ENCODE results near the gene TMEM72. TPM values are rescaled to one million over a fixed set of nuclear protein-coding genes. Genes with fewer than 3 reads are reported as not detected.

TMEM72 gene
- total RNA-seq, 2 experiments from 2014 or later = not detected

DNA sequence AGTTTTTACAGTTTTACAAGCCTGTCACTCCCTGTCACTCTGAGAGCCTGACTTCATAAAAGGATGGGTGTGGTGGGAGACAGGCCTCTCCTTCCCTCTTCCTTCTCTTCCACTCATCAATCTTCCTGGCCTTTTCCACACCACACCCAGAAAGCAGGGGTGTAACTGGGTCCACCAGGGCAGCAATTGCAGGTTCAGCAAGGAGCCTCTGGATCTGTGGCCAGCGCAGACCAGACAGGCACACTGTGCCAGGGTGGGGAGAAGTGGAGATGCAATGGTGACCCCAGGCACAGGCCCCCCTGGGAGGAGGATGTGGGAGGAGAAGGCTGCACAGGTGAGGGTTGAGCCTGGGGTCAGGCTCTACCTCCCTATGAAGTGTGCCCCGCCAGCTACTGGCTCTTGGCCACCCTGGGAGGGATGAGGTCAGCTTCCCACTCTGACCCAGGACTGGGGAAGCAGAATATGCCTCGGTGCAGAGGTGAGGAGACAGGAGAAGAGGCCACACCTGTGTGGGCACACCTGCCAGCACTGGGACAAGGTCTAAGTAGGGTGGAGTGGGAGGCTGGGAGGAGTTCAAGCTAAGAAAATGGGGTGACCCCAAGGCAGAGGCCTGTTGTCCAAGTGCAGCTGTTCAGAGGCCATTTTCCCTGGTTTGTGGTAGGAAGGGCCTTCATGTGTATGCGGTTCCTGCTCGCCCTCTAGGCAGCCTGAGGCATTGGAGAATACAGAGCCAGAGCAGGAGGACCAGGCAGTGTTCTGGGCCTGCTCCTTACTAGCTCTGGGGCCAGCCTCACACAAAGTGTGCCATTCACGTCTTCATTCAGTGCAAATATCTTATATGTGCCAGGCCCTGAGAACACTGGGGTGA is 20.2 kb upstream of the TMEM72 start:
- no peaks in the 10 kb centered on the region for H3K4me1 Mint-ChIP-seq
- no peak overlapping the region for H3K4me3 Mint-ChIP-seq
- POLR2A ChIA-PET = no interaction called here
- DNase-seq (no peak), ATAC-seq (no peak)
- no peak overlapping the region for H3K27ac Mint-ChIP-seq
- intact Hi-C loops (cut with DNase I, micrococcal nuclease) = no loop called here
- CTCF ChIA-PET = interaction anchor here (1.5 kb wide), 1 partner anchor 11 kb away, joined by 6 read pairs; no protein-coding TSS in a partner anchor
- no peaks in the 10 kb centered on the region for H3K27me3 Mint-ChIP-seq
- no peaks in the 10 kb centered on the region for H3K9me3 Mint-ChIP-seq (ENCODE audit: low read depth)
- no peaks in the 10 kb centered on the region for H3K36me3 Mint-ChIP-seq (ENCODE audit: low read depth)

DNA sequence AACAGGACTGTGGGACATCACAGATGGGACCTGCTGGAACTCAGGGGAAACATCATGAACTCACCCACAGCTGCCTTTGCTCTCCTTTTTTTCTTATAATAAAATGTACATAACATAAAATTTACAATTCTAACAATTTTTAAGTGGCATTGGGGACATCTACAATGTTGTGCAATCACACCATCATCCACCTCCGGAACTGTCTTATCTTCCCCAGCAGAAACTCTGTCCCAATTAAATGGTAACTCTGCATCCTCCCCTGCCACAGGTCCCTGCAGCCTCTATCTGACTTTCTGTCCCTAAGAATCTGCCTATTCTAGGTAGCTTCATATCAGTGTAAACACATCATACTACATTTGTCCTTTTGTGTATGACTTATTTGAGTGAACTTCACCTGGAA is 19.4 kb upstream of the TMEM72 start:
- H3K27ac Mint-ChIP-seq = no peak overlapping the region
- H3K27me3 Mint-ChIP-seq = no peaks in the 10 kb centered on the region
- H3K4me1 Mint-ChIP-seq = no peaks in the 10 kb centered on the region
- no peaks in the 10 kb centered on the region for H3K9me3 Mint-ChIP-seq (ENCODE audit: low read depth)
- H3K4me3 Mint-ChIP-seq = no peak overlapping the region
- DNase-seq = no peak
- ChIA-PET POLR2A (no interaction called here), CTCF (no interaction called here)
- intact Hi-C loops (cut with DNase I, micrococcal nuclease) = no loop called here
- ATAC-seq = no peak
- no peaks in the 10 kb centered on the region for H3K36me3 Mint-ChIP-seq (ENCODE audit: low read depth)

DNA sequence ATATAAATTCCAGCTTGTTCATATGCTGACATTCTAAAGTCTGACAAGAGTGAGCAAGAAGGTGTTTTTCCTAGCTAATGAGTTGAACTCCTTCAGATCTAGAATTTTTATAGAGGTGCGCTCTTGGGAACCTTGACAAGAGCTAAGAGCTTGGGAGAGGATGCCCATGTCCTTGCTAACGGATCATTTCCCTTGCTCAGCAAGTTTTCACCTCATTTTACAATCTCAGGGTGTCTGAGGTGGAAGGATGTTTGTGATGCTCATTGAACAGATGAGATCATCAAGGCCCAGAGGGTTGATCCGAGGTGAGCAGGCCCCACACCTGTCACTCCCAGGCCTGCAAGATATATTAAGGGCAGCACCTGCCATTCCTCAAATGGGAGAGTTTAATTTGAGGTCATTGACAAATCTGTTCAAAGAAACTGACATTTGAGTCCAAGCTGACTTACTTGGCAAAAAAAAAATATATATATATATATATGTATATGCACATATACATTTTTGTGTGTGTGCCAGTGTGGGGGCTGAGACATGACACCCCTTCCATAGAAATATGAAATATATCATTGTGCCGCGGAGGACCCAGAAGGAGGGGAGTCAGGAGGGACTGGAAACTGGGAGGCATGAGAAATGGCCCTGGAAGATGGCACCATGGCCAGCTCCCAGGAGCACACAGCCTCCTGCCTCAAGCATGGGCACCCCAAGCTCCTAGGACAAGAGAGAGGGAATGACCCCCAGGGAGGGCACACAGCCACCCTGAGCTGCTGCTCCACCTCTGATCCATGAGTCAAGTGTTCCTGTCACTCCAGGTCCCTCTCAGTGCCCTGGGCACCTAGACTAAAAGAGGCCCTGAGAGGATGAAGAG is 17.3 kb upstream of the TMEM72 start:
- H3K36me3 Mint-ChIP-seq (ENCODE audit: low read depth) = no peaks in the 10 kb centered on the region
- ATAC-seq (no peak), DNase-seq (no peak)
- no peaks in the 10 kb centered on the region for H3K4me1 Mint-ChIP-seq
- H3K4me3 Mint-ChIP-seq = no peak overlapping the region
- intact Hi-C loops (cut with DNase I, micrococcal nuclease) = no loop called here
- CTCF ChIA-PET = interaction anchor here (0.6 kb wide), 1 partner anchor 523 kb away, joined by 4 read pairs; no protein-coding TSS in a partner anchor
- H3K27me3 Mint-ChIP-seq = no peaks in the 10 kb centered on the region
- POLR2A ChIA-PET = no interaction called here
- no peak overlapping the region for H3K27ac Mint-ChIP-seq
- H3K9me3 Mint-ChIP-seq (ENCODE audit: low read depth) = no peaks in the 10 kb centered on the region

DNA sequence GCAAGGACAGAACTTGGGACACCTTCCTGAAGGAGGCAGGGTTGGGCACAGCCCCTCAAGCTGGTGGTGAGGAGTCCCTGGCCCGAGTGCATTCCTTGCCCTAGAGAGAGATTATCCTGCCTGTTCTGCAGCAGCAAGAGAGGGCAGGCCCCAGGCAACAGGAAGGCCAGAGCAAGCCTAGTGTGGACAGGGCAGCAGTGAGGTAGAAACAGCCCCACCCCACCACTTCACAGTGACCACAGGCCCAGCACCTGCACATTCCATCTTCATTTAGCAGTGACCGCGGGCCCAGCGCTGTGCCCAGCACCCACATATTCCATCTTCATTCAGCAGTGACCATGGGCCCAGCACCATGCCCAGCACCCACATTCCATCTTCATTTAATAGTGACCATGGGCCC is 16.4 kb upstream of the TMEM72 start:
- POLR2A ChIA-PET = no interaction called here
- Mint-ChIP-seq H3K9me3 (ENCODE audit: low read depth) (no peaks in the 10 kb centered on the region), H3K36me3 (ENCODE audit: low read depth) (no peaks in the 10 kb centered on the region), H3K27me3 (no peaks in the 10 kb centered on the region), H3K4me3 (no peak overlapping the region), H3K27ac (no peak overlapping the region), H3K4me1 (no peaks in the 10 kb centered on the region)
- no peak for DNase-seq
- intact Hi-C loops (cut with DNase I, micrococcal nuclease) = no loop called here
- no peak for ATAC-seq
- CTCF ChIA-PET = no interaction called here

DNA sequence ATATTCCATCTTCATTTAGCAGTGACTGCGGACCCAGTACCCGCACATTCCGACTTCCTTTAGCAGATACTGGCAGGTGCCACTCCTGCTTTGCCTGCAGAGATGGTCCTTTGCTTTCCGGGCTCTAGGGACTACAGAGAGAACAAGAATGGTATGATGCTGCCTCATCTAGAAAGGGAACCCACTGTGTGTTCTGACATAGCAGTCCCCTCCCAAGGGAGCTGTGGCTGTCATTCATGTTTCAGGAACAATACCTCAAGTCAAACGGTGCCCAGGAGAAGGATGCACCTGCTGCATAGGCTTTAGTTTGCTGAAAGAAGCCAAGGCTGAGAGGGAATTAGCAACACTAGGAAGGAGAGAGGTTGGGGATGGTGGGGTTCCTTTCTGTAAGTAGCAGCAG is 15.9 kb upstream of the TMEM72 start:
- ChIA-PET POLR2A (no interaction called here), CTCF (no interaction called here)
- DNase-seq (no peak), ATAC-seq (no peak)
- no peaks in the 10 kb centered on the region for H3K36me3 Mint-ChIP-seq (ENCODE audit: low read depth)
- no peaks in the 10 kb centered on the region for H3K4me1 Mint-ChIP-seq
- H3K27ac Mint-ChIP-seq = no peak overlapping the region
- H3K27me3 Mint-ChIP-seq = no peaks in the 10 kb centered on the region
- H3K9me3 Mint-ChIP-seq (ENCODE audit: low read depth) = no peaks in the 10 kb centered on the region
- no peak overlapping the region for H3K4me3 Mint-ChIP-seq
- intact Hi-C loops (cut with DNase I, micrococcal nuclease) = no loop called here

DNA sequence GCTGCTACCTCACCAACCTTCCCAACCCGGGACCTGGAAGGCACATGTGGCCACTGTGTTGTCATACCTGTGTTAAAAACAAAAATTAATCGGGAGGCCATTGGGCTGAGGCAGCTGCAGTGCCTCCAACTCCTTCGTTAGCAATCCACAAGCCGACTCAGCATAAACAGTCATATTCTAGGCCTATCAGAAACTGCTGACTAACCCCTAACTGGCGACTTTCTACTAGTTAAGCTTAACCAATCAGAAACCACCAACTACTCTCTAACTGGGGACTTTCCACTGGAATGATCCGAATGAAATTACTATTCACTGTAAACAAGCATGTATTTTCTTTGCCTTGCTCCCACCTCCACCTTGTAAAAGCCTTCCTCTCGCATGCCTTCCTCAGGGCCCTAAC is 14.1 kb upstream of the TMEM72 start:
- intact Hi-C loops (cut with DNase I, micrococcal nuclease) = no loop called here
- H3K9me3 Mint-ChIP-seq (ENCODE audit: low read depth) = no peaks in the 10 kb centered on the region
- H3K27ac Mint-ChIP-seq = no peak overlapping the region
- H3K4me1 Mint-ChIP-seq = no peaks in the 10 kb centered on the region
- H3K36me3 Mint-ChIP-seq (ENCODE audit: low read depth) = no peaks in the 10 kb centered on the region
- H3K27me3 Mint-ChIP-seq = no peaks in the 10 kb centered on the region
- no peak overlapping the region for H3K4me3 Mint-ChIP-seq
- DNase-seq (no peak), ATAC-seq (no peak)
- POLR2A ChIA-PET = no interaction called here
- CTCF ChIA-PET = interaction anchor here (1.2 kb wide), 1 partner anchor 16 kb away, joined by 3 read pairs; no protein-coding TSS in a partner anchor

DNA sequence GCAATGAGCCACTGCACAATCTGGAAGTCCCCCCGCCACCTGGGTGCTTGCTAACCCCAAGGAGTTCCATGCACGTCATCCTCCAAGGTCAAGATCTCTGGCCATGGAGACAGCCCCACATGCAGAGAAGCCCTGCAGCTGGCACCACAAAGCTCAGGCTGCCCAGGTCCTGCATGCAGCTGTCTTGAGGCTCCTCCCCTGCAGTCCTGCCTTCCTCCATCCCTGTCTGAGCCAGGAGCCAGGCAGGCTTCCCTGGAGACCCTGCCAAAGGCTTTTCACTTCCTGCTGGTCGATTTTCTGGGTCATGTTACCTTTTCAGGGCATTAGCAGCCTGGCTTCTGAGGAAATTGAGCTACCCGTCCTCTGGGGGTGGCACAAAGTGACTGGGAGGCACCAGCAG is 12.5 kb upstream of the TMEM72 start:
- CTCF ChIA-PET = interaction anchor here (0.6 kb wide), 1 partner anchor 65 kb away, joined by 3 read pairs; no protein-coding TSS in a partner anchor

DNA sequence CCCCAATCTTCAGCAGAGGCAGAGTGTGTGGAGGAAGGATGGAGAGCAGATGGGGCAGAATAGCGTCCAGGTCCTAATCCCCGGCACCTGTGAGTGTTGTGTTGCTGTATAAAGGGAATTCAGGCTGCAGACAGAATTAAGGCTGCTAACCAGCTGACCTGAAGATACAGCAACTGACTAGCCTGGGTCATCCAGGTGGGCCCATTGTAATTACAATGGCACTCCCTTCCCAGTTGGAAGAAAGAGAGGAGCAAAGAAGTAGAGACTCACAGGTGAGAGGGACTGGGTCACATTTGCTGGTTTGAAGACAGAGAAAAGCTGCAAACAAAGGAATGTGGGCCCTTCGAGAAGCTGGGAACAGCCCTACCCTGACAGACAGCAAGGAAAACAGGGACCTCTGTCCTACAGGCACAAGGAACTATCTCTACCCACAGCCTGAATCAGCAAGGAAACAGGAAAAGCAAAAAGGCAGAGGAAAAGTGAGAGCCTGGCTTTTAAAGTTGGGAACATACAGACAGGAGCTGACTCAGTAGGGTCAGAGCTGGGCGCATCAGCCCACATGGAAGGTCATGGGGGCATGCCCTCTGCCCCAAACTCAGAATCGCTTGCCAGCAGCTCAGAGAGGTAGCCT is 11.6 kb upstream of the TMEM72 start:
- no peak for DNase-seq
- H3K27ac Mint-ChIP-seq = no peak overlapping the region
- H3K4me1 Mint-ChIP-seq = no peaks in the 10 kb centered on the region
- H3K36me3 Mint-ChIP-seq (ENCODE audit: low read depth) = no peaks in the 10 kb centered on the region
- intact Hi-C loops (cut with DNase I, micrococcal nuclease) = no loop called here
- no peaks in the 10 kb centered on the region for H3K9me3 Mint-ChIP-seq (ENCODE audit: low read depth)
- ChIA-PET POLR2A (no interaction called here), CTCF (interaction anchor here (0.6 kb wide), 1 partner anchor 64 kb away, joined by 3 read pairs; no protein-coding TSS in a partner anchor)
- no peaks in the 10 kb centered on the region for H3K27me3 Mint-ChIP-seq
- no peak for ATAC-seq
- no peak overlapping the region for H3K4me3 Mint-ChIP-seq

More for the DNA sequence above, 12.5 kb upstream of the TMEM72 start:
- H3K9me3 Mint-ChIP-seq (ENCODE audit: low read depth) = no peaks in the 10 kb centered on the region
- no peaks in the 10 kb centered on the region for H3K4me1 Mint-ChIP-seq
- POLR2A ChIA-PET = no interaction called here
- DNase-seq (no peak), ATAC-seq (no peak)
- H3K27ac Mint-ChIP-seq = no peak overlapping the region
- intact Hi-C loops (cut with DNase I, micrococcal nuclease) = no loop called here
- no peak overlapping the region for H3K4me3 Mint-ChIP-seq
- no peaks in the 10 kb centered on the region for H3K36me3 Mint-ChIP-seq (ENCODE audit: low read depth)
- H3K27me3 Mint-ChIP-seq = no peaks in the 10 kb centered on the region

DNA sequence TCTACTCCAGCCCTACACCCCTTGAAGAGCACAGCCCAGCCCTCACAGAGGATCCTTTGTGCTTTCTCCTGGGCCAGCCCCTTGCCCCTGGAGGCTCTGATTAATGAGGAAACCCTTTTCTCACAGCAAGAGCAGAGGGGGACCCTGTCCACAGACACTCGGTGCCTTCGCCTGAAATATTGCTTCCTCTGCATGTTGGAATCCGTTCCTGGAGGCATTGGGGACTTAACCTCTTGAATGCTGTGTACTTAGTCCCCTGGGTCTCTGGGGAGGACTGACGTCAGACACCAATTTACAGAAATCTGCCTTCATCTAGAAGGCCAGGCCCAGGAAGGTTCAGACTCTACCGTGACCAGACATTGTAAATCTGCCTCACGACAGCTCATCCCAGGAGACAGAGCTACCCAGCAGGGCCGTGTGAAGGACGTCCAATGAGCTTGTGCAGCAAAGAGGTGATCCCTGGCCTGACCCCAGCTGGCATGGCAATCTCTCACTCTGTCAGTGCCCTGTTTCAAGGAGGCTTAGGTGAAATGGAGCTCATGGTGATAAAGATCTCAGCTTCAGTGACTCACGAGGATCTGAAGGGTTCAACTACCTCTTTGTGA is 8.1 kb upstream of the TMEM72 start:
- no peak for DNase-seq
- H3K4me3 Mint-ChIP-seq = no peak overlapping the region
- no peak for ATAC-seq
- no peaks in the 10 kb centered on the region for H3K9me3 Mint-ChIP-seq (ENCODE audit: low read depth)
- H3K4me1 Mint-ChIP-seq = no peaks in the 10 kb centered on the region
- H3K36me3 Mint-ChIP-seq (ENCODE audit: low read depth) = no peaks in the 10 kb centered on the region
- ChIA-PET POLR2A (no interaction called here), CTCF (no interaction called here)
- intact Hi-C loops (cut with DNase I, micrococcal nuclease) = no loop called here
- no peak overlapping the region for H3K27ac Mint-ChIP-seq
- H3K27me3 Mint-ChIP-seq = no peaks in the 10 kb centered on the region

DNA sequence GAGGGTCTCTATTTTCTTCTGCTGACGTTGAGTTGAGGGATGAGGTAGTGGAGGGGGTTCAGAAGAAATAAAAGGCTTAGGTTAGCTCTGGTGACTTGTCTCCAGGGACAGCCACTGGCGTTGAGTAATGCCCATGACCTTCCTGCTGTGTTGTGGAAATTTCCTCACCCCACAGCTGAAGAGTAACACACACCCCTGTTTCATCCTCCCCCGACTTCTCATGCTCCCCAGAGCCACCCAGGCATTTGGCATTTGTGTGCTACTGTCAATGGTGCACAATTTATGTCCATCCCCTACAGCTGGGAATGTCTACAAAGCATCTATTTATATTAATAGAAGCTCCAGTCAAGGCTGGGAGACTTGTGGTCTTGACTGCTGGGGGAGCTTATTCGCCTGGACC is 4.7 kb upstream of the TMEM72 start:
- ATAC-seq (no peak), DNase-seq (no peak)
- CTCF ChIA-PET = interaction anchor here (1.1 kb wide), 1 partner anchor 35 kb away, joined by 5 read pairs; no protein-coding TSS in a partner anchor
- Mint-ChIP-seq H3K4me3 (no peak overlapping the region), H3K27ac (no peak overlapping the region), H3K36me3 (ENCODE audit: low read depth) (no peaks in the 10 kb centered on the region), H3K27me3 (no peaks in the 10 kb centered on the region), H3K4me1 (no peaks in the 10 kb centered on the region), H3K9me3 (ENCODE audit: low read depth) (no peaks in the 10 kb centered on the region)
- POLR2A ChIA-PET = no interaction called here
- intact Hi-C loops (cut with DNase I, micrococcal nuclease) = no loop called here

DNA sequence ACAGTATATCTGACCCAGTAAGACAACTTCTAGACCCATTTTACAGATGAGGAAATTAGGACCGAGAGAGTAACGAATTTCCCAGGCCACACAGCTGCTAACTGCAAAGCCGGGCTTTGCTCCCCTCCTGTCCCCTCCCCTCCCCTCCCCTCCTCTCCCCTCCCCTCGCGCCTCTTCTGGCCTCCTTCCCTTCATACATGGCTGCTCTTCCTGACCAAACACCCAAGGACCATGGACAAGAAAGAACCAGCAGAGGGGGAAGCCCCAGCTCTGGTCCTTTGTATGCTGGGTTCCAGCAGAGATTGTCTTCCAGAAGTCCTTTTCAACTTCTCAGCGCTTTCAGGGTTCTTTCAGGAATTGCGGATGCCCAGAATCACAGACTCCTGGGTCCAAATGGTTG is 3.6 kb upstream of the TMEM72 start:
- H3K27me3 Mint-ChIP-seq = no peaks in the 10 kb centered on the region
- CTCF ChIA-PET = no interaction called here

More for the DNA sequence above, 3.6 kb upstream of the TMEM72 start:
- Mint-ChIP-seq H3K4me1 (no peaks in the 10 kb centered on the region), H3K4me3 (no peak overlapping the region), H3K36me3 (ENCODE audit: low read depth) (no peaks in the 10 kb centered on the region), H3K9me3 (ENCODE audit: low read depth) (no peaks in the 10 kb centered on the region), H3K27ac (no peak overlapping the region)
- POLR2A ChIA-PET = no interaction called here
- DNase-seq (no peak), ATAC-seq (no peak)
- intact Hi-C loops (cut with DNase I, micrococcal nuclease) = no loop called here

Data from activated CD4-positive, alpha-beta T cell treated with anti-CD3 and anti-CD28 coated beads for 36 hours (primary cell).